HCT116 (cell line): ENCODE data around the gene TUBB6. TPM values are rescaled to one million over a fixed set of nuclear protein-coding genes. Genes with fewer than 3 reads are reported as not detected.

Source experiments
- ATAC-seq: fragments of 200-7000 bp; cut with Tn5 transposase; 2 replicates; pipeline ENCODE4 v1.9.1; 2020; ENCODE audit warnings: mild to moderate bottlenecking, moderate library complexity
- BruUV-seq: library from RNA; stranded (reverse); fragments of 400-500 nt; replicated peaks from 2 replicates; lab custom pipeline; 2021; lab: Mats Ljungman, UMichigan
- CTCF ChIA-PET: fragments of 300-600 bp; sonication (Branson Sonifier 250); formaldehyde crosslinking; loops from one replicate; lab custom pipeline; 2021; ENCODE audit warnings: antibody characterized with exemption; lab: Charles Lee
- POLR2A ChIA-PET: fragments of 300-600, 350-600 bp; sonication (Branson Sonifier 250); formaldehyde crosslinking; loops from one replicate; lab custom pipeline; 2021; ENCODE audit warnings: antibody characterized with exemption; lab: Charles Lee
- RAD21 ChIA-PET, 2 experiments: fragments of 300-600 bp; sonication (Branson Sonifier 250); formaldehyde crosslinking; loops; one replicate each; lab custom pipeline; 2023; ENCODE audit warnings: low total read pairs in 2 of 2; ENCODE audit not compliant: uncharacterized antibody in 2 of 2, unreplicated experiment in 2 of 2, low non-redundant PET in 1 of 2; lab: Charles Lee
- DNase-seq: peaks from one replicate; pipeline ENCODE4 v3.0.0-alpha.2; 2010; ENCODE audit warnings: low read depth, low spot score
- H2AFZ ChIP-seq: fragments of 200-600 bp; shearing (Covaris generic), sonication (generic); 2 replicates; pipeline ENCODE4 v1.6.1; 2017; ENCODE audit warnings: low read depth, mixed run types, mixed read lengths, antibody characterized with exemption, low read length; ENCODE audit not compliant: poor library complexity, severe bottlenecking
- H3K27ac ChIP-seq: 2 replicates; pipeline ENCODE4 v1.5.1; 2012; ENCODE audit warnings: low read depth, low read length
- H3K27me3 ChIP-seq: fragments of 200-600 bp; sonication (generic); 2 replicates; pipeline ENCODE4 v1.6.1; 2016; ENCODE audit warnings: mixed run types, low read length, mixed read lengths; ENCODE audit not compliant: insufficient read depth
- H3K36me3 ChIP-seq, 2 experiments: fragments of 200-500 bp in 1 of 2; fragments of 200-600 bp in 1 of 2; sonication (Bioruptor generic) in 1 of 2; sonication (generic) in 1 of 2; 2 replicates each; pipeline versions ENCODE4 v1.5.1 to v1.6.1; 2014 to 2016; ENCODE audit warnings: low read length in 2 of 2, inconsistent platforms in 1 of 2, mixed read lengths in 1 of 2, mixed run types in 1 of 2; ENCODE audit not compliant: insufficient read depth in 2 of 2, control insufficient read depth in 1 of 2
- H3K4me1 ChIP-seq, 2 experiments: fragments of 200-600 bp in 1 of 2; sonication (generic) in 1 of 2; 2 replicates each; pipeline versions ENCODE4 v1.5.1 to v1.6.1; 2012 to 2017; ENCODE audit warnings: low read length in 2 of 2, inconsistent platforms in 1 of 2, mild to moderate bottlenecking in 1 of 2, mixed read lengths in 1 of 2, mixed run types in 1 of 2, moderate library complexity in 1 of 2; ENCODE audit not compliant: insufficient read depth in 2 of 2, control insufficient read depth in 1 of 2
- H3K4me2 ChIP-seq: fragments of 200-600 bp; sonication (generic); 2 replicates; pipeline ENCODE4 v1.6.1; 2017; ENCODE audit warnings: mixed run types, low read length, mixed read lengths
- H3K4me3 ChIP-seq, 2 experiments: fragments of 200-600 bp in 1 of 2; sonication (generic) in 1 of 2; replicated peaks in 1 of 2; 2 replicates each; pipeline ENCODE4 v1.5.1; 2011 to 2016; ENCODE audit warnings: low read length in 2 of 2, control low read depth in 1 of 2, low read depth in 1 of 2, mild to moderate bottlenecking in 1 of 2, mixed read lengths in 1 of 2, mixed run types in 1 of 2
- H3K79me2 ChIP-seq: fragments of 200-600 bp; sonication (generic); 2 replicates; pipeline ENCODE4 v1.6.1; 2017; ENCODE audit warnings: mild to moderate bottlenecking, mixed run types, low read length, moderate library complexity, mixed read lengths; ENCODE audit not compliant: insufficient read depth
- H3K9ac ChIP-seq: fragments of 200-600 bp; sonication (generic); 2 replicates; pipeline ENCODE4 v1.6.1; 2016; ENCODE audit warnings: low read length, mixed read lengths
- H3K9me2 ChIP-seq: fragments of 200-600 bp; sonication (generic), shearing (Covaris generic); 2 replicates; pipeline ENCODE4 v1.6.1; 2017; ENCODE audit warnings: mixed run types, mild to moderate bottlenecking, moderate library complexity; ENCODE audit not compliant: insufficient read depth
- H3K9me3 ChIP-seq, 2 experiments: fragments of 200-500 bp in 1 of 2; fragments of 200-600 bp in 1 of 2; sonication (Bioruptor generic) in 1 of 2; sonication (generic) in 1 of 2; 2 replicates each; pipeline ENCODE4 v1.6.1; 2014 to 2017; ENCODE audit warnings: low read length in 2 of 2, mixed read lengths in 2 of 2, inconsistent platforms in 1 of 2, low read depth in 1 of 2, mild to moderate bottlenecking in 1 of 2, mixed run types in 1 of 2, moderate library complexity in 1 of 2; ENCODE audit not compliant: control insufficient read depth in 1 of 2, insufficient read depth in 1 of 2
- H4K20me1 ChIP-seq: fragments of 200-600 bp; sonication (generic), shearing (Covaris generic); 2 replicates; pipeline ENCODE4 v1.6.1; 2017; ENCODE audit warnings: mixed run types, mild to moderate bottlenecking, moderate library complexity; ENCODE audit not compliant: insufficient read depth
- ATF3 ChIP-seq: IDR thresholded peaks from 2 replicates; pipeline ENCODE4 v1.6.1; 2012
- CBX3 ChIP-seq: IDR thresholded peaks from 2 replicates; pipeline ENCODE4 v1.6.1; 2012; ENCODE audit warnings: low read depth
- CTCF ChIP-seq, 3 experiments: fragments of 200-600 bp in 1 of 3; sonication (generic) in 1 of 3; IDR thresholded peaks in 2 of 3; conservative IDR thresholded peaks in 1 of 3; 2 replicates each; pipeline ENCODE4 v1.5.1; 2012 to 2017; ENCODE audit warnings: low read depth in 2 of 3, low read length in 2 of 3, antibody characterized with exemption in 1 of 3, borderline replicate concordance in 1 of 3, control low read depth in 1 of 3, mild to moderate bottlenecking in 1 of 3, mixed read lengths in 1 of 3, mixed run types in 1 of 3, moderate library complexity in 1 of 3; ENCODE audit not compliant: insufficient read depth in 1 of 3
- EGR1 ChIP-seq: IDR thresholded peaks from 2 replicates; pipeline ENCODE4 v1.6.1; 2012; ENCODE audit warnings: low read depth
- ELF1 ChIP-seq: IDR thresholded peaks from 2 replicates; pipeline ENCODE4 v1.6.1; 2012; ENCODE audit warnings: low read depth, borderline replicate concordance
- EZH2 ChIP-seq: fragments of 200-600 bp; sonication (generic); IDR thresholded peaks from 2 replicates; pipeline ENCODE4 v1.6.1; 2017; ENCODE audit warnings: antibody characterized with exemption, mixed run types
- EZH2phosphoT487 ChIP-seq: fragments of 200-600 bp; IDR thresholded peaks from 2 replicates; pipeline ENCODE4 v1.6.1; 2018; ENCODE audit warnings: antibody characterized with exemption, borderline replicate concordance
- FOSL1 ChIP-seq: IDR thresholded peaks from 2 replicates; pipeline ENCODE4 v1.6.1; 2012; ENCODE audit warnings: low read depth
- JUND ChIP-seq: IDR thresholded peaks from 2 replicates; pipeline ENCODE4 v1.6.1; 2012
- MAX ChIP-seq: IDR thresholded peaks from 2 replicates; pipeline ENCODE4 v1.6.1; 2012
- POLR2A ChIP-seq: IDR thresholded peaks from 2 replicates; pipeline ENCODE4 v1.7.0; 2011; ENCODE audit warnings: borderline replicate concordance; ENCODE audit not compliant: insufficient read depth, insufficient read length; ENCODE audit errors: extremely low read depth
- POLR2AphosphoS5 ChIP-seq: IDR thresholded peaks from 2 replicates; pipeline ENCODE4 v1.6.1; 2011; ENCODE audit warnings: mild to moderate bottlenecking, low read depth, low read length, moderate library complexity
- RAD21 ChIP-seq: IDR thresholded peaks from 2 replicates; pipeline ENCODE4 v1.6.1; 2012; ENCODE audit warnings: low read depth, mild to moderate bottlenecking
- REST ChIP-seq: IDR thresholded peaks from 2 replicates; pipeline ENCODE4 v1.6.1; 2012; ENCODE audit warnings: low read depth
- SIN3A ChIP-seq: IDR thresholded peaks from 2 replicates; pipeline ENCODE4 v1.6.1; 2012; ENCODE audit warnings: low read depth
- SRF ChIP-seq: IDR thresholded peaks from 2 replicates; pipeline ENCODE4 v1.6.1; 2012; ENCODE audit warnings: low read depth
- TCF7L2 ChIP-seq: IDR thresholded peaks from 2 replicates; pipeline ENCODE4 v1.7.0; 2011; ENCODE audit warnings: borderline replicate concordance, inconsistent platforms; ENCODE audit not compliant: insufficient read depth, insufficient read length; ENCODE audit errors: extremely low read depth
- ZBTB33 ChIP-seq: IDR thresholded peaks from 2 replicates; pipeline ENCODE4 v1.6.1; 2011; ENCODE audit warnings: mild to moderate bottlenecking, low read length, moderate library complexity; ENCODE audit not compliant: insufficient replicate concordance; ENCODE audit errors: extremely low read depth
- ZFX ChIP-seq: fragments of 450-650 bp; IDR thresholded peaks from 2 replicates; pipeline ENCODE4 v1.6.1; 2017
- ZNF274 ChIP-seq: fragments of 200-500 bp; sonication (Bioruptor generic); IDR thresholded peaks from 2 replicates; pipeline ENCODE4 v1.6.1; 2014; ENCODE audit warnings: mild to moderate bottlenecking, low read depth, low read length, inconsistent platforms
- intact Hi-C: fragments of 100-400 bp; cut with micrococcal nuclease; formaldehyde crosslinking; loops from 2 replicates; pipeline ENCODE4 v1.10.0; 2022
- total RNA-seq: library from RNA; stranded (reverse); gene quantifications from one replicate; pipeline ENCODE4 v1.2.1, GENCODE V29; 2021; ENCODE audit not compliant: unreplicated experiment

Gene TUBB6
- total RNA-seq, 1 experiment from 2014 or later: 87.4 TPM

- DNase-seq (no peak), ATAC-seq (no peak)
- no peaks in the 10 kb centered on the region for H3K9me2 ChIP-seq
- H3K27ac ChIP-seq: no peak overlapping the region
- peaks cover 30 to 43% of the 10 kb centered on the region in 2 experiments; a peak in 3 of 4 replicates for H3K36me3 ChIP-seq
- H2AFZ ChIP-seq: no peak overlapping the region
- ChIA-PET RAD21 (no interaction called here), POLR2A (no interaction called here), CTCF (interaction anchor here (0.5 to 0.6 kb wide), 2 partner anchors 31 to 89 kb away, joined by 3 read pairs; no protein-coding TSS in a partner anchor)
- peaks cover 9% of the 10 kb centered on the region for H4K20me1 ChIP-seq
- no peak overlapping the region for H3K4me3 ChIP-seq
- H3K4me1 ChIP-seq: no peaks in the 10 kb centered on the region
- intact Hi-C loops: no loop called here
- no peak overlapping the region for H3K9ac ChIP-seq
- TF ChIP-seq FOSL1 (no peak), POLR2AphosphoS5 (no peak), SRF (no peak), ZFX (no peak), JUND (no peak), MAX (no peak), SIN3A (no peak), EGR1 (no peak), CBX3 (no peak), REST (no peak), ZNF274 (no peak), TCF7L2 (no peak), EZH2 (no peak), CTCF (IDR thresholded peaks at IDR 0.05 in 2 of 3, conservative IDR thresholded peaks at IDR 0.05 in 1 of 3; ENCODE audit: borderline replicate concordance in 1 of 3, insufficient read depth in 1 of 3, low read depth in 2 of 3, low read length in 2 of 3) (no peak), RAD21 (no peak), POLR2A (no peak), ELF1 (no peak), ATF3 (no peak), ZBTB33 (no peak), EZH2phosphoT487 (no peak)
- no peaks in the 10 kb centered on the region for H3K9me3 ChIP-seq
- H3K79me2 ChIP-seq: peaks cover 37% of the 10 kb centered on the region
- H3K4me2 ChIP-seq: no peak overlapping the region
- no TSS peak for BruUV-seq
- no peaks in the 10 kb centered on the region for H3K27me3 ChIP-seq
These were observed 51.5 kb downstream of the TUBB6 start for GRCh38 chr18:12359515-12359927.
